ENCODE data around the gene ZNF318.
"Not testable (repeated sequence)": the region's sequence is repeated elsewhere in the genome, so short reads cannot be mapped to it uniquely, and the experiment has no call there.

The ZNF318 gene

GRCh38 chr6:43413002-43413401 lies 43.6 kb upstream of the ZNF318 start:
- no peak overlapping the region for H4K8ac ChIP-seq (ENCODE audit: low read depth, low read length)
- H3K23ac ChIP-seq (ENCODE audit: low read length), result no peak overlapping the region
- no peak overlapping the region for H3K4me2 ChIP-seq (ENCODE audit: low read length)
- no peaks in the 10 kb centered on the region for H3K79me1 ChIP-seq (ENCODE audit: low read length)
- no peak overlapping the region for H2BK12ac ChIP-seq (ENCODE audit: low read length)
- no peak overlapping the region for H2BK5ac ChIP-seq (ENCODE audit: low read depth, low read length, poor library complexity)
- no peaks in the 10 kb centered on the region for H3K27me3 ChIP-seq (ENCODE audit: insufficient read depth, low read length)
- H3K4me3 ChIP-seq (ENCODE audit: low read depth, low read length), result no peak overlapping the region
- H2AK5ac ChIP-seq (ENCODE audit: low read length), result no peak overlapping the region
- no peak overlapping the region for H3K4ac ChIP-seq (ENCODE audit: low read depth, low read length)
- no peak overlapping the region for H2AFZ ChIP-seq (ENCODE audit: insufficient read depth, low read length, poor library complexity)
- no peak overlapping the region for H4K12ac ChIP-seq (ENCODE audit: low read depth, low read length)
- no CpG with 5 or more reads among the region's 2 CpGs for WGBS (ENCODE audit: extremely low coverage, insufficient coverage, insufficient read length)
- H3K79me2 ChIP-seq (ENCODE audit: control insufficient read depth, insufficient read depth, low read length, poor library complexity), result no peaks in the 10 kb centered on the region
- no peaks in the 10 kb centered on the region for H3K36me3 ChIP-seq (ENCODE audit: control insufficient read depth in 1 of 2, insufficient read depth in 2 of 2, low read length in 2 of 2)
- H4K91ac ChIP-seq (ENCODE audit: low read depth, low read length), result no peak overlapping the region
- no peak for DNase-seq
- no peak overlapping the region for H2BK120ac ChIP-seq (ENCODE audit: insufficient read depth, low read length, poor library complexity)
- no peak overlapping the region for H3K9ac ChIP-seq (ENCODE audit: low read length)
- H3K27ac ChIP-seq (ENCODE audit: low read depth, low read length), result no peak overlapping the region
- H3K14ac ChIP-seq (ENCODE audit: low read length), result no peak overlapping the region
- no peak overlapping the region for H3K18ac ChIP-seq (ENCODE audit: low read length)
- no peaks in the 10 kb centered on the region for H3K9me3 ChIP-seq (ENCODE audit: insufficient read depth, low read depth, low read length)
- no peaks in the 10 kb centered on the region for H3K4me1 ChIP-seq (ENCODE audit: control insufficient read depth in 1 of 2, insufficient read depth in 2 of 2, low read length in 2 of 2)

DNA sequence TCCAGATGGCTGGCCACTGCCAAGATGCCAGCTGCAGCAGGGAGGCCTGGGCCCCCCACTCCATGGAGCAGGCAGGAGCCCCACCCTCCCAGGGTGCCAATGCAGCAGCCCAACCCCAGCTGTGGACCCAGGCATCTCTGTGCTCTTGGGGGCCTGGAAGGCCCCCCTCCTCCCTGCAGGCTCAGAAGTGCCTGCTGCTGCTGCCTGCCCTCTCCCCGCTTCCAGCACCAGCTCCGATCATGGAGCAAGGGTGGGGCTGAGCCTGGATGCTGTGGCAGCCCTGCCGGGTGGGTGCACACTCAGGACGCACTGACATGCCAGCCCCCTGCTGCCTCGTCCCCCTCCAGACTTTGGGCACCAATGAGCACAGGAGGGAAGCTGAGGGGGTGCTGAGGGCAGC lies 43.1 kb upstream of the ZNF318 start:
- Histone ChIP-seq H3K4me3 (ENCODE audit: low read depth, low read length) (no peak overlapping the region), H4K91ac (ENCODE audit: low read depth, low read length) (no peak overlapping the region), H3K36me3 (ENCODE audit: control insufficient read depth in 1 of 2, insufficient read depth in 2 of 2, low read length in 2 of 2) (no peaks in the 10 kb centered on the region), H4K8ac (ENCODE audit: low read depth, low read length) (no peak overlapping the region), H3K23ac (ENCODE audit: low read length) (no peak overlapping the region), H2AFZ (ENCODE audit: insufficient read depth, low read length, poor library complexity) (no peak overlapping the region), H2BK120ac (ENCODE audit: insufficient read depth, low read length, poor library complexity) (no peak overlapping the region), H3K79me2 (ENCODE audit: control insufficient read depth, insufficient read depth, low read length, poor library complexity) (no peaks in the 10 kb centered on the region), H2AK5ac (ENCODE audit: low read length) (no peak overlapping the region), H3K4me1 (ENCODE audit: control insufficient read depth in 1 of 2, insufficient read depth in 2 of 2, low read length in 2 of 2) (no peaks in the 10 kb centered on the region), H3K4ac (ENCODE audit: low read depth, low read length) (no peak overlapping the region), H2BK12ac (ENCODE audit: low read length) (no peak overlapping the region), H3K9ac (ENCODE audit: low read length) (no peak overlapping the region), H3K9me3 (ENCODE audit: insufficient read depth, low read depth, low read length) (no peaks in the 10 kb centered on the region), H3K14ac (ENCODE audit: low read length) (no peak overlapping the region), H3K27ac (ENCODE audit: low read depth, low read length) (no peak overlapping the region), H3K4me2 (ENCODE audit: low read length) (no peak overlapping the region), H4K12ac (ENCODE audit: low read depth, low read length) (no peak overlapping the region), H3K27me3 (ENCODE audit: insufficient read depth, low read length) (no peaks in the 10 kb centered on the region), H3K18ac (ENCODE audit: low read length) (no peak overlapping the region), H3K79me1 (ENCODE audit: low read length) (no peaks in the 10 kb centered on the region), H2BK5ac (ENCODE audit: low read depth, low read length, poor library complexity) (no peak overlapping the region)
- DNase-seq, result no peak
- no CpG with 5 or more reads among the region's 5 CpGs for whole genome bisulfite sequencing (ENCODE audit: extremely low coverage, insufficient coverage, insufficient read length)

GRCh38 chr6:43410776-43411175 lies 41.3 kb upstream of the ZNF318 start:
- not testable (repeated sequence) for H3K18ac ChIP-seq (ENCODE audit: low read length); H3K79me1 ChIP-seq (ENCODE audit: low read length); H4K91ac ChIP-seq (ENCODE audit: low read depth, low read length); H4K8ac ChIP-seq (ENCODE audit: low read depth, low read length); H3K9ac ChIP-seq (ENCODE audit: low read length); H2BK120ac ChIP-seq (ENCODE audit: insufficient read depth, low read length, poor library complexity); H2AFZ ChIP-seq (ENCODE audit: insufficient read depth, low read length, poor library complexity); H2AK5ac ChIP-seq (ENCODE audit: low read length); H3K4me2 ChIP-seq (ENCODE audit: low read length); H3K27me3 ChIP-seq (ENCODE audit: insufficient read depth, low read length); H2BK5ac ChIP-seq (ENCODE audit: low read depth, low read length, poor library complexity); H3K4me3 ChIP-seq (ENCODE audit: low read depth, low read length); H3K23ac ChIP-seq (ENCODE audit: low read length); H3K4ac ChIP-seq (ENCODE audit: low read depth, low read length); H3K9me3 ChIP-seq (ENCODE audit: insufficient read depth, low read depth, low read length); H3K27ac ChIP-seq (ENCODE audit: low read depth, low read length); H2BK12ac ChIP-seq (ENCODE audit: low read length); H3K36me3 ChIP-seq (ENCODE audit: control insufficient read depth in 1 of 2, insufficient read depth in 2 of 2, low read length in 2 of 2); H4K12ac ChIP-seq (ENCODE audit: low read depth, low read length); H3K79me2 ChIP-seq (ENCODE audit: control insufficient read depth, insufficient read depth, low read length, poor library complexity); DNase-seq; H3K14ac ChIP-seq (ENCODE audit: low read length); H3K4me1 ChIP-seq (ENCODE audit: control insufficient read depth in 1 of 2, insufficient read depth in 2 of 2, low read length in 2 of 2)
- WGBS (ENCODE audit: extremely low coverage, insufficient coverage, insufficient read length), result no CpG with 5 or more reads among the region's 1 CpG

GRCh38 chr6:43408259-43408658 lies 38.8 kb upstream of the ZNF318 start:
- DNase-seq, result no peak

More at GRCh38 chr6:43408259-43408658, 38.8 kb upstream of the ZNF318 start:
- H3K79me1 ChIP-seq (ENCODE audit: low read length), result no peaks in the 10 kb centered on the region
- no peak overlapping the region for H3K4me3 ChIP-seq (ENCODE audit: low read depth, low read length)
- no peaks in the 10 kb centered on the region for H3K79me2 ChIP-seq (ENCODE audit: control insufficient read depth, insufficient read depth, low read length, poor library complexity)
- no peak overlapping the region for H2AK5ac ChIP-seq (ENCODE audit: low read length)
- H3K4me1 ChIP-seq (ENCODE audit: control insufficient read depth in 1 of 2, insufficient read depth in 2 of 2, low read length in 2 of 2), result no peaks in the 10 kb centered on the region
- H4K91ac ChIP-seq (ENCODE audit: low read depth, low read length), result no peak overlapping the region
- no peak overlapping the region for H3K9ac ChIP-seq (ENCODE audit: low read length)
- H4K8ac ChIP-seq (ENCODE audit: low read depth, low read length), result no peak overlapping the region
- H4K12ac ChIP-seq (ENCODE audit: low read depth, low read length), result no peak overlapping the region
- no peak overlapping the region for H3K18ac ChIP-seq (ENCODE audit: low read length)
- H3K4ac ChIP-seq (ENCODE audit: low read depth, low read length), result no peak overlapping the region
- no peak overlapping the region for H3K14ac ChIP-seq (ENCODE audit: low read length)
- H2BK5ac ChIP-seq (ENCODE audit: low read depth, low read length, poor library complexity), result no peak overlapping the region
- no peak overlapping the region for H2BK12ac ChIP-seq (ENCODE audit: low read length)
- no CpG with 5 or more reads among the region's 4 CpGs for WGBS (ENCODE audit: extremely low coverage, insufficient coverage, insufficient read length)
- H3K27me3 ChIP-seq (ENCODE audit: insufficient read depth, low read length), result no peaks in the 10 kb centered on the region
- no peaks in the 10 kb centered on the region for H3K36me3 ChIP-seq (ENCODE audit: control insufficient read depth in 1 of 2, insufficient read depth in 2 of 2, low read length in 2 of 2)
- no peaks in the 10 kb centered on the region for H3K9me3 ChIP-seq (ENCODE audit: insufficient read depth, low read depth, low read length)
- no peak overlapping the region for H2BK120ac ChIP-seq (ENCODE audit: insufficient read depth, low read length, poor library complexity)
- H3K4me2 ChIP-seq (ENCODE audit: low read length), result no peak overlapping the region
- no peak overlapping the region for H3K27ac ChIP-seq (ENCODE audit: low read depth, low read length)
- H3K23ac ChIP-seq (ENCODE audit: low read length), result no peak overlapping the region
- H2AFZ ChIP-seq (ENCODE audit: insufficient read depth, low read length, poor library complexity), result no peak overlapping the region
